ENCODE results near the gene INTS15. TPM values are rescaled to one million over a fixed set of nuclear protein-coding genes. Genes with fewer than 3 reads are reported as not detected.

Gene INTS15
- total RNA-seq, 4 donors from 2014 or later, result 21.3 to 34.5 (median 29.7) TPM

GRCh38 chr7:6608794-6609193 is 19.0 kb downstream of the INTS15 start:
- intact Hi-C loops (cut with DNase I; ENCODE audit: low total_unique reads), result no loop called here
- TF ChIP-seq CTCF (IDR thresholded peaks at IDR 0.05) (no peak), POLR2A (IDR thresholded peaks at IDR 0.05) (no peak)
- H3K4me3 ChIP-seq (ENCODE audit: low read depth, poor library complexity, severe bottlenecking), result no peak overlapping the region
- 94 to 98% methylated on average over 12 of the region's 12 CpGs for WGBS, 2 donors
- no peak for DNase-seq (ENCODE audit: low spot score in 2 of 2)

- TF ChIP-seq POLR2A (IDR thresholded peaks at IDR 0.05), result no peak
- no peak for TF ChIP-seq CTCF (IDR thresholded peaks at IDR 0.05)
- intact Hi-C loops (cut with DNase I; ENCODE audit: low total_unique reads), result no loop called here
- DNase-seq (ENCODE audit: low spot score in 2 of 2), result no peak
- H3K4me3 ChIP-seq (ENCODE audit: low read depth, poor library complexity, severe bottlenecking), result no peak overlapping the region
- 72 to 73% methylated on average over 7 of the region's 7 CpGs for WGBS, 2 donors
Measured at GRCh38 chr7:6612819-6613218, 23.0 kb downstream of the INTS15 start.

GRCh38 chr7:6613706-6614105 is 23.9 kb downstream of the INTS15 start:
- no peak for DNase-seq (ENCODE audit: low spot score in 2 of 2)
- TF ChIP-seq POLR2A (IDR thresholded peaks at IDR 0.05) (no peak), CTCF (IDR thresholded peaks at IDR 0.05) (no peak)
- H3K4me3 ChIP-seq (ENCODE audit: low read depth, poor library complexity, severe bottlenecking), result no peak overlapping the region
- intact Hi-C loops (cut with DNase I; ENCODE audit: low total_unique reads), result no loop called here
- 44 to 59% methylated on average over 2 of the region's 2 CpGs for WGBS, 2 donors

GRCh38 chr7:6614953-6615722 is 25.3 kb downstream of the INTS15 start, which contains the start of gene ZNF853:
Gene ZNF853 (plus strand): TSS chr7:6615610. CDS start chr7:6616175, 565 bp downstream.
- peak within 1 kb of the TSS; percentile 44 for H3K4me3 ChIP-seq (ENCODE audit: low read depth, poor library complexity, severe bottlenecking)
- intact Hi-C loops (cut with DNase I; ENCODE audit: low total_unique reads), result no loop called here
- 5 to 22% methylated on average over 5 to 33 of the region's 91 CpGs for WGBS, 2 donors
- TF ChIP-seq CTCF (IDR thresholded peaks at IDR 0.05), result no peak
- no peak for TF ChIP-seq POLR2A (IDR thresholded peaks at IDR 0.05)
- DNase-seq (ENCODE audit: low spot score in 2 of 2), result no peak

GRCh38 chr7:6615723-6616555 is 26.1 kb downstream of the INTS15 start:
- 30 to 51% methylated on average over 10 to 19 of the region's 63 CpGs for WGBS, 2 donors
- no peak for TF ChIP-seq CTCF (IDR thresholded peaks at IDR 0.05)
- TF ChIP-seq POLR2A (IDR thresholded peaks at IDR 0.05), result no peak
- H3K4me3 ChIP-seq (ENCODE audit: low read depth, poor library complexity, severe bottlenecking), result peak overlapping the region; percentile 44
- DNase-seq (ENCODE audit: low spot score in 2 of 2), result no peak
- intact Hi-C loops (cut with DNase I; ENCODE audit: low total_unique reads), result no loop called here
